Lung (tissue), 12 donors: ENCODE data around the gene CCL1. TPM values are rescaled to one million over a fixed set of nuclear protein-coding genes. Genes with fewer than 3 reads are reported as not detected.

Experiments
- ATAC-seq: fragments of 200-7000 bp; cut with Tn5 transposase; one replicate; pipeline ENCODE4 v1.9.1; 2020; ENCODE audit warnings: moderate number of reproducible peaks; ENCODE audit not compliant: insufficient read depth, low FRiP score
- DNase-seq, 3 donors: peaks; one replicate each; pipeline ENCODE4 v3.0.0-alpha.2; 2013 to 2017
- H3K27ac ChIP-seq, 2 donors: one replicate each; pipeline ENCODE4 v1.5.1; 2013; ENCODE audit warnings: mild to moderate bottlenecking in 2 of 2, moderate library complexity in 2 of 2, control low read depth in 1 of 2, inconsistent platforms in 1 of 2, low read depth in 1 of 2, low read length in 1 of 2
- H3K27me3 ChIP-seq, 3 donors: one replicate each; pipeline ENCODE4 v1.5.1; 2013; ENCODE audit warnings: low read length in 2 of 3; ENCODE audit not compliant: control insufficient read depth in 3 of 3, insufficient read depth in 3 of 3
- H3K36me3 ChIP-seq, 4 donors: one replicate each; pipeline ENCODE4 v1.5.1; 2013; ENCODE audit warnings: low read length in 4 of 4, mild to moderate bottlenecking in 1 of 4, moderate library complexity in 1 of 4; ENCODE audit not compliant: control insufficient read depth in 4 of 4, insufficient read depth in 4 of 4
- H3K4me1 ChIP-seq, 5 donors: one replicate each; pipeline ENCODE4 v1.5.1; 2013; ENCODE audit warnings: low read length in 5 of 5, mild to moderate bottlenecking in 2 of 5, moderate library complexity in 1 of 5; ENCODE audit not compliant: control insufficient read depth in 5 of 5, insufficient read depth in 5 of 5
- H3K4me3 ChIP-seq: one replicate; pipeline ENCODE4 v1.5.1; 2013; ENCODE audit warnings: mild to moderate bottlenecking, control low read depth, moderate library complexity
- H3K9ac ChIP-seq, 2 donors: one replicate each; pipeline ENCODE4 v1.5.1; 2013; ENCODE audit warnings: low read length in 2 of 2, control low read depth in 1 of 2; ENCODE audit not compliant: insufficient read depth in 1 of 2
- H3K9me3 ChIP-seq, 4 donors: one replicate each; pipeline ENCODE4 v1.5.1; 2013; ENCODE audit warnings: low read length in 3 of 4, mild to moderate bottlenecking in 1 of 4, moderate library complexity in 1 of 4; ENCODE audit not compliant: control insufficient read depth in 4 of 4, insufficient read depth in 3 of 4
- CTCF ChIP-seq: IDR thresholded peaks from 2 replicates; pipeline ENCODE4 v1.5.1; 2012; ENCODE audit warnings: mild to moderate bottlenecking; ENCODE audit errors: control extremely low read depth, extremely low read depth
- WGBS, 2 donors: extraction: QIAGEN DNeasy Blood & Tissue Kit; methylation state at CpG; one replicate each; pipeline ENCODE4 v1.1.7; 2013; 5-methylcytosine and 5-hydroxymethylcytosine counted together
- polyA plus RNA-seq, 2 donors: library from polyadenylated mRNA; stranded (reverse); fragments of 200-250 nt; gene quantifications; one replicate each; pipeline ENCODE4 v1.2.1, GENCODE V29; 2013
- total RNA-seq, 2 donors: library from RNA; depleted of rRNA in 1 of 2; stranded (reverse); fragments of >200 nt in 1 of 2; gene quantifications; one replicate each; pipeline ENCODE4 v1.2.1, GENCODE V29; 2014 to 2021
- donor health status: control.
- donor health status: control.
- donor health status: Bipolar disorder and iron deficiency.
- donor health status: healthy.
- donor health status: DM: yes; HTN: yes; CAD: no.

CCL1 gene
- total and polyA plus RNA-seq, 4 donors: 0.44 TPM; not detected in 3

GRCh38 chr17:34401165-34401564, 38.1 kb upstream of the CCL1 start:
- Histone ChIP-seq H3K36me3 (no peaks in the 10 kb centered on the region), H3K4me1 (no peaks in the 10 kb centered on the region), H3K4me3 (no peak overlapping the region), H3K9ac (no peak overlapping the region), H3K27ac (no peak overlapping the region), H3K9me3 (no peaks in the 10 kb centered on the region), H3K27me3 (no peaks in the 10 kb centered on the region)
- ATAC-seq: no peak
- no peak for DNase-seq
- TF ChIP-seq CTCF: no peak
- WGBS, 2 donors: 79 to 91% methylated on average over 5 of the region's 5 CpGs

- Histone ChIP-seq H3K36me3 (no peaks in the 10 kb centered on the region), H3K4me3 (no peak overlapping the region), H3K4me1 (no peaks in the 10 kb centered on the region), H3K27me3 (no peaks in the 10 kb centered on the region), H3K9ac (no peak overlapping the region), H3K27ac (no peak overlapping the region), H3K9me3 (no peaks in the 10 kb centered on the region)
- ATAC-seq (no peak), DNase-seq (no peak)
- TF ChIP-seq CTCF: no peak
- WGBS, 2 donors: 71 to 76% methylated on average over 10 of the region's 10 CpGs
Measured at GRCh38 chr17:34400301-34400931, 37.4 kb upstream of the CCL1 start.

GRCh38 chr17:34399725-34400124, 36.7 kb upstream of the CCL1 start:
- no peaks in the 10 kb centered on the region for H3K27me3 ChIP-seq
- no peak for TF ChIP-seq CTCF
- 50 to 59% methylated on average over 1 of the region's 1 CpG for WGBS, 2 donors
- H3K4me3 ChIP-seq: no peak overlapping the region
- H3K9me3 ChIP-seq: no peaks in the 10 kb centered on the region
- no peak overlapping the region for H3K9ac ChIP-seq
- no peak for ATAC-seq
- no peaks in the 10 kb centered on the region for H3K4me1 ChIP-seq
- no peaks in the 10 kb centered on the region for H3K36me3 ChIP-seq
- no peak for DNase-seq
- no peak overlapping the region for H3K27ac ChIP-seq

GRCh38 chr17:34398990-34399389, 36.0 kb upstream of the CCL1 start:
- no peak for TF ChIP-seq CTCF
- Histone ChIP-seq H3K4me1 (no peaks in the 10 kb centered on the region), H3K9me3 (no peaks in the 10 kb centered on the region), H3K9ac (no peak overlapping the region), H3K27me3 (no peaks in the 10 kb centered on the region), H3K4me3 (no peak overlapping the region), H3K36me3 (no peaks in the 10 kb centered on the region), H3K27ac (no peak overlapping the region)
- DNase-seq: no peak
- no peak for ATAC-seq
- 24% methylated on average over 2 of the region's 2 CpGs for WGBS, 2 donors
